ENCODE results near the gene PATJ.

The PATJ gene

GRCh38 chr1:61808968-61809367 lies 66.7 kb downstream of the PATJ start:
- Histone ChIP-seq H3K27me3 (ENCODE audit: insufficient read depth, low read length) (no peaks in the 10 kb centered on the region), H3K36me3 (ENCODE audit: control insufficient read depth in 1 of 2, insufficient read depth in 2 of 2, low read length in 2 of 2) (peaks cover 8 to 14% of the 10 kb centered on the region in 2 experiments), H3K79me1 (ENCODE audit: low read length) (no peaks in the 10 kb centered on the region), H4K12ac (ENCODE audit: low read depth, low read length) (no peak overlapping the region), H3K79me2 (ENCODE audit: control insufficient read depth, insufficient read depth, low read length, poor library complexity) (no peaks in the 10 kb centered on the region), H2AFZ (ENCODE audit: insufficient read depth, low read length, poor library complexity) (no peak overlapping the region), H2AK5ac (ENCODE audit: low read length) (no peak overlapping the region), H3K14ac (ENCODE audit: low read length) (no peak overlapping the region), H2BK120ac (ENCODE audit: insufficient read depth, low read length, poor library complexity) (no peak overlapping the region), H3K9ac (ENCODE audit: low read length) (no peak overlapping the region), H2BK12ac (ENCODE audit: low read length) (no peak overlapping the region), H3K27ac (ENCODE audit: low read depth, low read length) (no peak overlapping the region), H3K9me3 (ENCODE audit: insufficient read depth, low read depth, low read length) (no peaks in the 10 kb centered on the region), H3K4ac (ENCODE audit: low read depth, low read length) (no peak overlapping the region), H3K18ac (ENCODE audit: low read length) (no peak overlapping the region), H3K4me3 (ENCODE audit: low read depth, low read length) (no peak overlapping the region), H3K4me2 (ENCODE audit: low read length) (no peak overlapping the region), H3K23ac (ENCODE audit: low read length) (no peak overlapping the region), H4K8ac (ENCODE audit: low read depth, low read length) (no peak overlapping the region), H3K4me1 (ENCODE audit: control insufficient read depth in 1 of 2, insufficient read depth in 2 of 2, low read length in 2 of 2) (no peaks in the 10 kb centered on the region), H2BK5ac (ENCODE audit: low read depth, low read length, poor library complexity) (no peak overlapping the region), H4K91ac (ENCODE audit: low read depth, low read length) (no peak overlapping the region)
- WGBS (ENCODE audit: extremely low coverage, insufficient coverage, insufficient read length), result no CpG with 5 or more reads among the region's 4 CpGs
- no peak for DNase-seq

GRCh38 chr1:61812916-61813315 lies 70.6 kb downstream of the PATJ start:
- no peak overlapping the region for H3K23ac ChIP-seq (ENCODE audit: low read length)
- H3K4me2 ChIP-seq (ENCODE audit: low read length), result no peak overlapping the region
- no peak overlapping the region for H4K8ac ChIP-seq (ENCODE audit: low read depth, low read length)
- no peak overlapping the region for H4K12ac ChIP-seq (ENCODE audit: low read depth, low read length)
- no peak overlapping the region for H3K4ac ChIP-seq (ENCODE audit: low read depth, low read length)
- H3K79me1 ChIP-seq (ENCODE audit: low read length), result no peaks in the 10 kb centered on the region
- no CpG with 5 or more reads among the region's 1 CpG for WGBS (ENCODE audit: extremely low coverage, insufficient coverage, insufficient read length)
- no peaks in the 10 kb centered on the region for H3K4me1 ChIP-seq (ENCODE audit: control insufficient read depth in 1 of 2, insufficient read depth in 2 of 2, low read length in 2 of 2)
- H2BK12ac ChIP-seq (ENCODE audit: low read length), result no peak overlapping the region
- H3K27ac ChIP-seq (ENCODE audit: low read depth, low read length), result no peak overlapping the region
- H2AFZ ChIP-seq (ENCODE audit: insufficient read depth, low read length, poor library complexity), result no peak overlapping the region
- H3K9ac ChIP-seq (ENCODE audit: low read length), result no peak overlapping the region
- no peak for DNase-seq
- no peaks in the 10 kb centered on the region for H3K79me2 ChIP-seq (ENCODE audit: control insufficient read depth, insufficient read depth, low read length, poor library complexity)
- H2AK5ac ChIP-seq (ENCODE audit: low read length), result no peak overlapping the region
- H2BK120ac ChIP-seq (ENCODE audit: insufficient read depth, low read length, poor library complexity), result no peak overlapping the region
- H3K36me3 ChIP-seq (ENCODE audit: control insufficient read depth in 1 of 2, insufficient read depth in 2 of 2, low read length in 2 of 2), result peaks cover 6 to 14% of the 10 kb centered on the region in 2 experiments
- no peak overlapping the region for H2BK5ac ChIP-seq (ENCODE audit: low read depth, low read length, poor library complexity)
- no peak overlapping the region for H3K4me3 ChIP-seq (ENCODE audit: low read depth, low read length)
- no peak overlapping the region for H3K14ac ChIP-seq (ENCODE audit: low read length)
- no peaks in the 10 kb centered on the region for H3K9me3 ChIP-seq (ENCODE audit: insufficient read depth, low read depth, low read length)
- H3K27me3 ChIP-seq (ENCODE audit: insufficient read depth, low read length), result no peaks in the 10 kb centered on the region
- no peak overlapping the region for H3K18ac ChIP-seq (ENCODE audit: low read length)
- no peak overlapping the region for H4K91ac ChIP-seq (ENCODE audit: low read depth, low read length)

- no peak overlapping the region for H2BK12ac ChIP-seq (ENCODE audit: low read length)
- H3K9me3 ChIP-seq (ENCODE audit: insufficient read depth, low read depth, low read length), result no peaks in the 10 kb centered on the region
- no CpG with 5 or more reads among the region's 3 CpGs for WGBS (ENCODE audit: extremely low coverage, insufficient coverage, insufficient read length)
- H3K4me2 ChIP-seq (ENCODE audit: low read length), result no peak overlapping the region
- no peak overlapping the region for H4K91ac ChIP-seq (ENCODE audit: low read depth, low read length)
- H3K4me3 ChIP-seq (ENCODE audit: low read depth, low read length), result no peak overlapping the region
- H3K4ac ChIP-seq (ENCODE audit: low read depth, low read length), result no peak overlapping the region
- H2AK5ac ChIP-seq (ENCODE audit: low read length), result no peak overlapping the region
- H3K79me2 ChIP-seq (ENCODE audit: control insufficient read depth, insufficient read depth, low read length, poor library complexity), result no peaks in the 10 kb centered on the region
- H3K4me1 ChIP-seq (ENCODE audit: control insufficient read depth in 1 of 2, insufficient read depth in 2 of 2, low read length in 2 of 2), result no peaks in the 10 kb centered on the region
- H4K8ac ChIP-seq (ENCODE audit: low read depth, low read length), result no peak overlapping the region
- H3K27me3 ChIP-seq (ENCODE audit: insufficient read depth, low read length), result no peaks in the 10 kb centered on the region
- no peak overlapping the region for H2BK120ac ChIP-seq (ENCODE audit: insufficient read depth, low read length, poor library complexity)
- H2BK5ac ChIP-seq (ENCODE audit: low read depth, low read length, poor library complexity), result no peak overlapping the region
- no peak overlapping the region for H3K27ac ChIP-seq (ENCODE audit: low read depth, low read length)
- no peak for DNase-seq
- peaks cover 7 to 8% of the 10 kb centered on the region in 2 experiments for H3K36me3 ChIP-seq (ENCODE audit: control insufficient read depth in 1 of 2, insufficient read depth in 2 of 2, low read length in 2 of 2)
- H3K9ac ChIP-seq (ENCODE audit: low read length), result no peak overlapping the region
- H3K14ac ChIP-seq (ENCODE audit: low read length), result no peak overlapping the region
- H3K18ac ChIP-seq (ENCODE audit: low read length), result no peak overlapping the region
- no peak overlapping the region for H3K23ac ChIP-seq (ENCODE audit: low read length)
- no peak overlapping the region for H2AFZ ChIP-seq (ENCODE audit: insufficient read depth, low read length, poor library complexity)
- H4K12ac ChIP-seq (ENCODE audit: low read depth, low read length), result no peak overlapping the region
- H3K79me1 ChIP-seq (ENCODE audit: low read length), result no peaks in the 10 kb centered on the region
Measured at GRCh38 chr1:61816191-61816590, 73.9 kb downstream of the PATJ start.

- Histone ChIP-seq H3K23ac (ENCODE audit: low read length) (no peak overlapping the region), H2BK5ac (ENCODE audit: low read depth, low read length, poor library complexity) (no peak overlapping the region), H3K27me3 (ENCODE audit: insufficient read depth, low read length) (no peaks in the 10 kb centered on the region), H3K79me1 (ENCODE audit: low read length) (no peaks in the 10 kb centered on the region), H3K4me3 (ENCODE audit: low read depth, low read length) (no peak overlapping the region), H4K91ac (ENCODE audit: low read depth, low read length) (no peak overlapping the region), H3K9me3 (ENCODE audit: insufficient read depth, low read depth, low read length) (no peaks in the 10 kb centered on the region), H3K4ac (ENCODE audit: low read depth, low read length) (no peak overlapping the region), H2BK12ac (ENCODE audit: low read length) (no peak overlapping the region), H3K14ac (ENCODE audit: low read length) (no peak overlapping the region), H4K8ac (ENCODE audit: low read depth, low read length) (no peak overlapping the region), H2BK120ac (ENCODE audit: insufficient read depth, low read length, poor library complexity) (no peak overlapping the region), H3K79me2 (ENCODE audit: control insufficient read depth, insufficient read depth, low read length, poor library complexity) (no peaks in the 10 kb centered on the region), H3K4me1 (ENCODE audit: control insufficient read depth in 1 of 2, insufficient read depth in 2 of 2, low read length in 2 of 2) (no peaks in the 10 kb centered on the region), H3K9ac (ENCODE audit: low read length) (no peak overlapping the region), H3K27ac (ENCODE audit: low read depth, low read length) (no peak overlapping the region), H3K18ac (ENCODE audit: low read length) (no peak overlapping the region), H4K12ac (ENCODE audit: low read depth, low read length) (no peak overlapping the region), H2AK5ac (ENCODE audit: low read length) (no peak overlapping the region), H3K36me3 (ENCODE audit: control insufficient read depth in 1 of 2, insufficient read depth in 2 of 2, low read length in 2 of 2) (peaks cover 9 to 15% of the 10 kb centered on the region in 2 experiments), H3K4me2 (ENCODE audit: low read length) (no peak overlapping the region), H2AFZ (ENCODE audit: insufficient read depth, low read length, poor library complexity) (no peak overlapping the region)
- no peak for DNase-seq
- WGBS (ENCODE audit: extremely low coverage, insufficient coverage, insufficient read length), result no CpG with 5 or more reads among the region's 1 CpG
Measured at GRCh38 chr1:61818992-61819391, 76.7 kb downstream of the PATJ start.

Measured in trophoblast cell (in vitro differentiated cells and primary cell).